Measurements from ENCODE around the gene ZNF324B.
"Not testable (repeated sequence)": the region's sequence is repeated elsewhere in the genome, so short reads cannot be mapped to it uniquely, and the experiment has no call there.

The ZNF324B gene

DNA sequence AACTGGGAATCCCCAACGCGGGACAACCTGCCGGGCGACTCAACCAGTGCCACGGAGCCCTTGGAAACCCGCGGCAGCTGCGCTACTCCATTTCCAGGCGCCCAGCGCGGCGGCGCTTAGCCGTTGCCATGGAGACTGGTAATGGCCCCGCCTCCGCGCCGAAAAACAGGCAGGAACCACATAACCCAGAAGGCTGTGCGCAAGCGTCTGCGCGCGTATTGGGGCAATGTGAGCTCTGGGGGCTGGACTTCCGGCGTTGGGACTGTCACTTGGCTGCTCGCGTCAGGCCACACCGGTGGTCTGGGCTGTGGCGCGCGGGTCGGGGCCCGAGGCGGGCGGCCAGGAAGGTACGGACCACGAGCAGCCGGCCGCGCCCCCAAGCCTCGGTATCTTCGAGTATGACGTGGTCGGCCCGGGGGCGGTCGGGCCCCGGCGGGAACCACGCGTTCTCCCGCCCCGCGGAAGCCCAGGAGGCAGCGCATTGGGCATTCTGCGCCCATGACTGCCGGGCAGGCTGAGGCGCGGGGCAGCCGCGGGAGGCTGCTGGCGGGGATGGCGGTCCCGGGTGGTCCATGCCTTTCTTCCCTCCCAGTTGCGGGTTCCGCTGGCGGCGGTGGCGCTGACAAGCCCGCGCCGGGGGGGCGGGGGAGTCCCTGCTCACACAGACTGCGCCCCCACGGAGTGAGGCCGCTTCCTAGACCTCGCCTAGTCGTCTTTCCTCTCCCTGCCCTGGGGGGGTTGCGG, at the start of gene ZNF324B:
Gene ZNF324B, plus strand, starts transcription at position 265 of the 744 bp plus-strand sequence. CDS start 2,080 bp downstream, outside the sequence.
- peaks cover 10% of the 10 kb centered on the region for H3K36me3 Mint-ChIP-seq (ENCODE audit: low read depth)
- no peak within 1 kb of the TSS for H3K27ac Mint-ChIP-seq
- peaks cover 11% of the 10 kb centered on the region for H3K27me3 Mint-ChIP-seq (ENCODE audit: low read depth)
- peaks cover 19% of the 10 kb centered on the region for H3K4me1 Mint-ChIP-seq (ENCODE audit: low read depth)
- peaks cover 19% of the 10 kb centered on the region for H3K9me3 Mint-ChIP-seq
- H3K4me3 Mint-ChIP-seq = peak within 1 kb of the TSS; percentile 83

DNA sequence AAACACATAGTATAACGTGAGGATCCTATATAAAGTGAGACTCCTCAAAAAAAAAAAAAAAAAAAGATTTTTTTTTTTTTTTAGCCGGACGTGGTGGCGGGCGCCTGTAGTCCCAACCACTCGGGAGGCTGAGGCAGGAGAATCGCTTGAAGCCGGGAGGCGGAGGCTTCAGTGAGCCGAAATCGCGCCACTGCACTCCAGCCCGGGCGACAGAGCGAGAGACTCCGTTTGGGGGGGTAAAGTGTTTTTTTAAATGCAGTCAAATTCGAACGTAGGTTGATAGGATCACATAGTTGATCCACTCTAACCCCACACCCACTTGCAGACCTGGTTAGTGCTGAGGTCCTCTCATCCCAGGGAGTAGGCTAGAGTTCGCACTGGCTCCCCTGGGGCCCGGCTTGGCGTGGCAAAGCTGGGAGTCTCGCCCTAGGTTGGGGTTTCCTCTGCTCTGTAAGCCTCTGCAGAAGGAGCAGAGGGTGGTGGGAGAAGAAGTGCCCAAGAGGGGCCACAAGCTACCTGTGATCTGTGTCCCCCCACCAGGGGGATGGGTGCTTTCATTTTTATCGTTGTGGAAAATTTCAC, 49.5 kb upstream of the ZNF324B start:
- Mint-ChIP-seq H3K4me3 (peak overlapping the region; percentile 91), H3K27me3 (ENCODE audit: low read depth) (no peaks in the 10 kb centered on the region), H3K4me1 (ENCODE audit: low read depth) (peaks cover 17% of the 10 kb centered on the region), H3K36me3 (ENCODE audit: low read depth) (peaks cover 4% of the 10 kb centered on the region), H3K27ac (no peak overlapping the region), H3K9me3 (no peaks in the 10 kb centered on the region)

DNA sequence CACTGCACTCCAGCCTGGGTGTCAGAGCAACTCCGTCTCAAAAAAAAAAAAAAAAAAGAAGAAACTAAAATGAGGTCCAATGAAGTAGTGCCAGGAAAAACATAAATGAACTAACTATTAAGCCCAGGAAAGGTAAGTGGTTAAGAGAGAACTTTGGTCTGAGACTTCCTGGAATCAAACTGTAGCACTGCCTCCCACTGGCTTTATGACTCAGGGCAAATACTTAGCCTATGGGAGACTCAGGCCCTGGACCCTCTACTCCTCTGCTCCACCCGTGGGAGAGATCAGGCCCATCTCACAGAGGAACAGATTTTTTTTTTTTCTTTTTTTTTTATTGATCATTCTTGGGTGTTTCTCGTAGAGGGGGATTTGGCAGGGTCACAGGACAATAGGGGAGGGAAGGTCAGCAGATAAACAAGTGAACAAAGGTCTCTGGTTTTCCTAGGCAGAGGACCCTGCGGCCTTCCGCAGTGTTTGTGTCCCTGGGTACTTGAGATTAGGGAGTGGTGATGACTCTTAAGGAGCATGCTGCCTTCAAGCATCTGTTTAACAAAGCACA, 47.4 kb upstream of the ZNF324B start:
- H3K9me3 Mint-ChIP-seq; H3K4me3 Mint-ChIP-seq; H3K27me3 Mint-ChIP-seq (ENCODE audit: low read depth); H3K36me3 Mint-ChIP-seq (ENCODE audit: low read depth); H3K27ac Mint-ChIP-seq: not testable (repeated sequence)
- peaks cover 29% of the 10 kb centered on the region for H3K4me1 Mint-ChIP-seq (ENCODE audit: low read depth)

DNA sequence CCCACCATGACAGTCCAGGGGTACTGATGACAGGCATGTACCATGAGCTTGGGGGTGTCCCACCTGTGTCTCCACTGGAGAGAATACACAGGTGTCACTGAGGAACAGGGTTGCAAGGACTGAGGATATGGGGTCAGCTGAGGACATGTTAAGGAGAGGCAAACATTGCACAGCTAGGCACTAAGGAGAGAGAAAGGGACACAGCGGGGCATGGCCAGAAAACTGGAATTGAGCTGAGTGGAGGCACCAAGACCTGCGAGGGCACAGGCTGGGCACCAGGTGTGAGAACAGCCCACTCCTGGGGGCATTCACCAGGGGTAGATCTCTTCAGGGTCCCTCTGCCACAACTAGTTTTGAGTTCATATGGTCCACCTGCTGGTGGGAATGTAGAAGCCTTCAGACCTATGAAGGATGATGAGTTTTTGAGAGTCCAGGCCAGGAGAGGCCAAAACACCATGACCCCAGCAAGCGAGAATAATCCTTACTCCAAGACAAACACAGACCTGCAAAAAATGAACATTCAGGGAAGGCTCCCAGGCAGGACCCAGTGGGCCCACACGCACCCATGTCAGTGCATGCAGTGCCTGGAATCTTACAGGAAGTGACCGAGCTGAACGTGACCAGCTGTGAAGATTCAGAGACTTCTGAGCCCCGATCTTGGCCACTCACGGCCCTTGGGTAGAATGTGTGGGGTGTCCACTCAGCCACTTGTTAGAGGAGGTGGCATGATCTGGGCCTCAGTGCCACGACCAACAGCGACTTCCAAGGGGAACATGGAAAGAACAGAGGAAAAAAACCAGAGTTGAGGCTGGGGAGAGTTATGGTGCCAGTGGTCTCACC, 44.4 kb upstream of the ZNF324B start:
- Mint-ChIP-seq H3K36me3 (ENCODE audit: low read depth) (no peaks in the 10 kb centered on the region), H3K27ac (peak overlapping the region; percentile 78), H3K9me3 (no peaks in the 10 kb centered on the region), H3K4me1 (ENCODE audit: low read depth) (peaks cover 31% of the 10 kb centered on the region), H3K27me3 (ENCODE audit: low read depth) (no peaks in the 10 kb centered on the region), H3K4me3 (peak overlapping the region; percentile 96)

DNA sequence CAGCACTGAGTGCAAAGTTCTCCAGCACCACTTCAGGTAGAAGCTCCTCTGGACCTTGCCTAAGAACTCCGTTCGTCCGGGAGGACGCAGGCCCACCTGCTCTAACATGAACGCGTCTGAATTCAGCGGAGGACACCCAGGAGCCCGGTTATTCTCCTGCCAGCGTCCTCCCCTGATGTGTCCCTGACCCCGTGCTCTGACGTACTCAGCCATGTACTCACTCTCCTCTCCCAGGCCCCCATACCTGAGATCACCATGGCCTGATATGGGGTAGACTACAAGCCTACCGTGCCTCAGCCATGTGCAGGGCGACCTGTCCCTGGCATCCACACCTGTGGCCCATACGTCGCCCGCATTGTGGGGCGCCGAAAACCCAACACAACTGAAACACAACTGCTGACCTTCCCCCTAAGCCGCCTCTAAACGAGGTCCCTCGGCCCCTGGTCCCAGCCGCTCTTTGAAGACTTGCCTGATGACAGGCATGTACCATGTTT, 43.7 kb upstream of the ZNF324B start:
- peak overlapping the region; percentile 96 for H3K4me3 Mint-ChIP-seq
- H3K27me3 Mint-ChIP-seq (ENCODE audit: low read depth) = no peaks in the 10 kb centered on the region
- H3K4me1 Mint-ChIP-seq (ENCODE audit: low read depth) = peaks cover 31% of the 10 kb centered on the region
- H3K36me3 Mint-ChIP-seq (ENCODE audit: low read depth) = no peaks in the 10 kb centered on the region
- H3K9me3 Mint-ChIP-seq = no peaks in the 10 kb centered on the region
- H3K27ac Mint-ChIP-seq = peak overlapping the region; percentile 78

DNA sequence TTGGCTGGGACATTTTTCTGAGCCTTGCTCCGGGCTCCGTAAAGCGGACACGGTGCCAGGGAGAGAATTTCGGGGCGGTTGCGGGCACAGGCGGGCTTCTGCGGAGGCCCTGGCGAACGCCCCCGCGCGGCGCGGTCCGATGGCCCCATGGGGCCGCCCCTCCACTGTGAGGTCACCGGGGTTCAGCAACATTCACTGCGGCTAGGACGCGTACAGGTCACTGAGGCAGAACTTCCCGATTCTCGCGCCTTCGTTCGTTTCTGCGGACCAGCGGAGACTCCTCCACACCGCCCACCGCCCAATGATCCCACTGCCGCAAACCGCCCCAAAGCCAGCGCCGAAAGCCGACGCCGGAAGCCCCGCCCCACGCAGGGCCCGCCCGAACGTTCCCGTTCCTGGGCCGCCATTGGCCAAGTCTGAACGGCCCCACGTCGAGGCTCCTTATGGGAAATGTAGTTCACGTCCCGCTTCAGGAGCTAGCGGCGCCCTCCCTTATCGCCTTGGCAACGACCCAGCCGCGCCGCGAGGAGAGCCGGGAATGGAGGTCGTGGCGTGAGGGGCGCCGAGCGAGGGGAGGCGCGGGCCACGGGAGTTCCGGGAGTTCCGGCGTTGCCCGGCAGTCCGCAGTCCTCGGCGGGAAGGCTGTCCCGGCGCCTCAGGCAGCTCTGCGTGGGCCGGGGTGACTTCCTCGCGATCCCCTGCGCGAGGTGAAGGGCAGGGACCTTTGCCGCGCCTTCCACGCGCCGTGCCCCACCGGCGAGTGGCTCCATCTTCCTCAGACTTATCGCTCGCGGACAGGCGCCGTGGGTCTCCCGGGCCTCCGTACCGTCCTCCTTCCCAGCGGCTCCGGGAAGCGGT, 43.0 kb upstream of the ZNF324B start, which contains the start of gene ZNF584:
Gene ZNF584, plus strand, starts transcription at position 498 of the 858 bp plus-strand sequence. CDS start 499 bp downstream, outside the sequence.
- H3K27me3 Mint-ChIP-seq (ENCODE audit: low read depth) = no peaks in the 10 kb centered on the region
- H3K36me3 Mint-ChIP-seq (ENCODE audit: low read depth) = peaks cover 2% of the 10 kb centered on the region
- H3K9me3 Mint-ChIP-seq = no peaks in the 10 kb centered on the region
- H3K4me3 Mint-ChIP-seq = peak within 1 kb of the TSS; percentile 96
- H3K4me1 Mint-ChIP-seq (ENCODE audit: low read depth) = peaks cover 31% of the 10 kb centered on the region
- peak within 1 kb of the TSS; percentile 93 for H3K27ac Mint-ChIP-seq

DNA sequence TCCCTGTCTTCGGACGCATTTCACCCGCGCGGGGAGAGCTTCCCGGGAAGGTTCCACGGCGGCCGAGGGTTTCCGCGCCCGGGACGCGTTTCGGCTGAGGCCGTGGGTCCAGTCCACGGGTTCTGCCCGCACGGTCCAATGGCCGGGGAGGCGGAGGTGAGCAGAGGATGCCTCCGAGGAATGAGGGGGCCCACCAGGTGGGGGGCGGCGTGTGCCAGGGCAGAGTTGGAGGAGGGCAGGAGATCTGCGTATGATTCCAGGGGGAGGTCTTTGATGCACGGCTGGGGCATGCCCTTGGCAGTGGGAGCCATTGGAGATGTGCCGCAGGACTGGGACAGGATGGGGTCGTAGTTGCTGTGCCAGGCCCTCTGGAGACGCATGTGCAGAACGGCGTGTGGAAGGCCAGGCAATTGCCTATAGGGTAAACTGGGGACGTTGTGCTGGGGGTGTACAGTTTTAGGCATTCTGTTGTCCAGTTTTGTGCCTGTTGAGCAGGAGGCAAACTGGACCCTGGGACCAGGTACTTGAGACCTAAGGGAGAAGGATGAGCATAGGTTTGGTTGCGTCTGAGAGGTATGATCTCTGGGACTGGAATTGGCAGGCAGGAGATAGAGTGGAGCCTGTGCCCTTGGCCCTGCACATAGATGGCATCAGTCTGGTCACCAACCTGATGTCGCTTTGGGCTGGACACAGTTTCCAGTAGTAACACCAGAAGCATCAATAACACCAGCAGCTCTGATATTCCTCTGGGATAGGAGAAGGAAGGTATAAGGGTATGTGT, 42.2 kb upstream of the ZNF324B start:
- Mint-ChIP-seq H3K9me3 (no peaks in the 10 kb centered on the region), H3K27ac (peak overlapping the region; percentile 45), H3K36me3 (ENCODE audit: low read depth) (peaks cover 2% of the 10 kb centered on the region), H3K27me3 (ENCODE audit: low read depth) (no peaks in the 10 kb centered on the region), H3K4me1 (ENCODE audit: low read depth) (peaks cover 28% of the 10 kb centered on the region), H3K4me3 (peak overlapping the region; percentile 96)

DNA sequence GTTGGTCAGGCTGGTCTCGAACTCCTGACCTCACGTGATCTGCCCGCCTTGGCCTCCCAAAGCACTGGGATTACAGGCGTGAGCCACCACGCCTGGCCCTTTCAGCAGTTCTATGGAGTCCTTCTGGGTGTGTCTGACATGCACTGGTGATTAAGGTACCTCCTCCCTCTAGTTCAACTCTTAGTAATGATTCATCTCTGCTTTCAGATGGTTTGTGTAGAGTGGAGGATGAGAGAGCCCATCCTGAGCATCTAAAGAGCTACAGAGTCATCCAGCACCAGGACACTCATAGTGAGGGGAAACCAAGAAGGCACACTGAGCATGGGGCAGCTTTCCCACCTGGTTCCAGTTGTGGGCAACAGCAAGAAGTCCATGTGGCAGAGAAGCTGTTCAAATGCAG, 34.8 kb upstream of the ZNF324B start:
- H3K27ac Mint-ChIP-seq = no peak overlapping the region
- peaks cover 36% of the 10 kb centered on the region for H3K36me3 Mint-ChIP-seq (ENCODE audit: low read depth)
- peaks cover 23% of the 10 kb centered on the region for H3K9me3 Mint-ChIP-seq
- H3K27me3 Mint-ChIP-seq (ENCODE audit: low read depth) = no peaks in the 10 kb centered on the region
- H3K4me3 Mint-ChIP-seq = no peak overlapping the region
- H3K4me1 Mint-ChIP-seq (ENCODE audit: low read depth) = no peaks in the 10 kb centered on the region

DNA sequence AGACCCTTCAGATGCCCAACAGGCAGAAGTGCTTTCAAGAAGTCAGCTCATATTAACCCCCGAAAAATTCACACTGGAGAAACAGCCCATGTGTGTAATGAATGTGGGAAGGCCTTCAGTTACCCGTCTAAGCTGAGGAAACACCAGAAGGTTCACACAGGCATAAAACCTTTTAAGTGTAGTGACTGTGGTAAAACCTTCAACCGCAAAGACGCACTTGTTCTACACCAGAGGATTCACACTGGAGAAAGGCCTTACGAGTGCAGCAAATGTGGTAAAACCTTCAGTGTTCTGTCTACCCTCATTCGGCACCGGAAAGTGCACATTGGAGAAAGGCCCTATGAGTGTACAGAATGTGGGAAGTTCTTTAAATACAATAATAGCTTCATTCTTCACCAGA, 34.4 kb upstream of the ZNF324B start:
- no peak overlapping the region for H3K4me3 Mint-ChIP-seq
- no peak overlapping the region for H3K27ac Mint-ChIP-seq
- peaks cover 37% of the 10 kb centered on the region for H3K36me3 Mint-ChIP-seq (ENCODE audit: low read depth)
- no peaks in the 10 kb centered on the region for H3K4me1 Mint-ChIP-seq (ENCODE audit: low read depth)
- H3K9me3 Mint-ChIP-seq = peaks cover 25% of the 10 kb centered on the region
- H3K27me3 Mint-ChIP-seq (ENCODE audit: low read depth) = no peaks in the 10 kb centered on the region

DNA sequence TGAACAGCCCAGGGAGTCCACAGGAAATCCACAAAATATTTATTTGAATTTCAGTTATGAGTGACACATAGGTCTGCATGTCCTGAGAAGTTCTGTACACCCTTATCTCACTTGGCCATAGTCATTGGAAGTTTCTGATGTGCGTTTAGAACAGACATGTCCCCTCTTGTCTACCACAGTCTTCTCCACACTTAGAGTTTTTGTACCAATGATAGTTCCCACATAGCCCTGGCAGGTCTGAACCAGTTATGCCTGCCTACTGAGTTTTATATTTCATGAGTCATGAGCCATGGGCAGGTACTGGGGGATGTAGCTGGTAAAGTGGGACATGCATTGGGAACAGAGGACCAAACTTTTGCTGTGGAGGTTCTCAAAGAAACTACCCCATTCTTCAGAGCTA, 22.8 kb upstream of the ZNF324B start:
- Mint-ChIP-seq H3K36me3 (ENCODE audit: low read depth) (peaks cover 26% of the 10 kb centered on the region), H3K9me3 (peaks cover 70% of the 10 kb centered on the region), H3K27ac (no peak overlapping the region), H3K4me3 (no peak overlapping the region), H3K27me3 (ENCODE audit: low read depth) (no peaks in the 10 kb centered on the region), H3K4me1 (ENCODE audit: low read depth) (no peaks in the 10 kb centered on the region)

DNA sequence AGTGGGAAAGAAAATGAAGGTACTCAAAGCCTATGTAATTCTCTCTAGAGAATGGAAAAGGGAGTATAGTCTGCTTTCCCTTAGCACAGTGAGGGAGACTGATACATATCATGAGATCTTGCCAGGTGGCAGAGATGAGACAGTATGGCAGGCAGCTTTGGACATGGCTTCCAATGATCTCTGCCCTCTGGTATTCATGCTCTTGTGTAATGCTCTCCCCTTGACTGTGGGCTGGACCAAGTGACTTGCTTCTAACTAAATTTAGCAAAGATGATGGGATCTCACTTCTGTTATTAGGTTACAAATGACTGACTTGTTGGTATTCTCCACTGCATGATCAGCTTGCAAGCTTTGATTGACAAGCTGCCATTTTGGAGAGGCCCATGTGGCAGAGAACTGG, 21.7 kb upstream of the ZNF324B start:
- H3K36me3 Mint-ChIP-seq (ENCODE audit: low read depth) = peaks cover 35% of the 10 kb centered on the region
- no peak overlapping the region for H3K27ac Mint-ChIP-seq
- peaks cover 76% of the 10 kb centered on the region for H3K9me3 Mint-ChIP-seq
- H3K4me1 Mint-ChIP-seq (ENCODE audit: low read depth) = no peaks in the 10 kb centered on the region
- no peaks in the 10 kb centered on the region for H3K27me3 Mint-ChIP-seq (ENCODE audit: low read depth)
- no peak overlapping the region for H3K4me3 Mint-ChIP-seq

DNA sequence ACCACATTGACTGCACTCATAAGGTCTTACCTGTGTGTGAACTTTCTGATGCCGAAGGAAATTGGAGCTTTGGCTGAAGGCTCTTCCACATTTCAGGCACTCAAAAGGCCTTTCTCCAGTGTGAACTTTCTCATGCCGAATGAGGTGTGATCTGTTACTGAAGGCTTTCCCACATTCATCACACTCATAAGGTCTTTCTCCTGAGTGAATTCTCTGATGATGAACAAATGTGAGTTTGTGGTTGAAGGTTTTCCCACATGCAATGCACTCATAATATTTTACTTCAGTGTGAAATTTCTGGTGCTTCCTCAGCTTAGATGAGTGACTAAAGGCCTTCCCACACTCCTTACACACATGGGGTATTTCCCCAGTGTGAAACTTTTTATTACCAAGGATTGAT, 17.2 kb upstream of the ZNF324B start:
- no peaks in the 10 kb centered on the region for H3K27me3 Mint-ChIP-seq (ENCODE audit: low read depth)
- no peak overlapping the region for H3K4me3 Mint-ChIP-seq
- H3K27ac Mint-ChIP-seq = no peak overlapping the region
- peaks cover 5% of the 10 kb centered on the region for H3K4me1 Mint-ChIP-seq (ENCODE audit: low read depth)
- peaks cover 60% of the 10 kb centered on the region for H3K36me3 Mint-ChIP-seq (ENCODE audit: low read depth)
- H3K9me3 Mint-ChIP-seq = peaks cover 86% of the 10 kb centered on the region

Data from T-helper 1 cell treated with Interleukin-12 subunit alpha and Interleukin-12 subunit beta and Interleukin-4 antibody, amounts not matched to agents 30 μg/mL and 1 μg/mL, for 36 hours (primary cell).